ENCODE results near the gene MAML2. TPM values are rescaled to one million over a fixed set of nuclear protein-coding genes. Genes with fewer than 3 reads are reported as not detected.
A peak's percentile ranks its signal among the peaks of the same experiment; 100 is the strongest.

MAML2 gene
- total and polyA plus RNA-seq, 2 of the 13 experiments (the other 11 are each of a cell fraction or from before 2014, with no cell fraction given), result 2.3 to 25.9 TPM

DNA sequence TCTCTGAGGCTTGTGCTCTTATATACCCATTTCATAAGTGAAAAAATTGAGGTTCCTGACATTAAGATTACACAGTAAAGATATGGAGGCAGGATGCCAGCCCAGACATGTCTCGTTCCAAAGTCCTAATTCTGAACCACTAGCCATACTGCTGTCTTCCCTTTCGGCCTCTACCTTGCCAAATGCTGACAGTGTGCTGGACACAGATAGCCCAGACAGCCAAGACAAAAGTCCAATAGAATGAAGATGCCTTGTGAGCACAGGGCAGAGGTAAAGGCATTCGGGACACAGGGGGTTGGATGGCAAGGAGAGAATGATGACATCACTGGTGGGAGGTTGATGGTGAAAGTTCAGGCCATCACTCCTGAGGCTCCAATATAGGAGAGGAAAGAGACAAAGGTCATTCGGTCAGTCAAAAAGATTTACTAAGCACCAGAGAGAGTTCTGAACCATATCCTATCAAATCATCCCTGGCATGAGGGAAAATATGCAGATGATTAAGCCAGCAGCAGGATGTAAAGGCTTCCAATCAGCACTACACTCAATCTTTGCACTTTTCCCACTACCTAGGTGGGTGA lies 245.1 kb downstream of the MAML2 start (continued):
- TF ChIP-seq, protein P1, sequence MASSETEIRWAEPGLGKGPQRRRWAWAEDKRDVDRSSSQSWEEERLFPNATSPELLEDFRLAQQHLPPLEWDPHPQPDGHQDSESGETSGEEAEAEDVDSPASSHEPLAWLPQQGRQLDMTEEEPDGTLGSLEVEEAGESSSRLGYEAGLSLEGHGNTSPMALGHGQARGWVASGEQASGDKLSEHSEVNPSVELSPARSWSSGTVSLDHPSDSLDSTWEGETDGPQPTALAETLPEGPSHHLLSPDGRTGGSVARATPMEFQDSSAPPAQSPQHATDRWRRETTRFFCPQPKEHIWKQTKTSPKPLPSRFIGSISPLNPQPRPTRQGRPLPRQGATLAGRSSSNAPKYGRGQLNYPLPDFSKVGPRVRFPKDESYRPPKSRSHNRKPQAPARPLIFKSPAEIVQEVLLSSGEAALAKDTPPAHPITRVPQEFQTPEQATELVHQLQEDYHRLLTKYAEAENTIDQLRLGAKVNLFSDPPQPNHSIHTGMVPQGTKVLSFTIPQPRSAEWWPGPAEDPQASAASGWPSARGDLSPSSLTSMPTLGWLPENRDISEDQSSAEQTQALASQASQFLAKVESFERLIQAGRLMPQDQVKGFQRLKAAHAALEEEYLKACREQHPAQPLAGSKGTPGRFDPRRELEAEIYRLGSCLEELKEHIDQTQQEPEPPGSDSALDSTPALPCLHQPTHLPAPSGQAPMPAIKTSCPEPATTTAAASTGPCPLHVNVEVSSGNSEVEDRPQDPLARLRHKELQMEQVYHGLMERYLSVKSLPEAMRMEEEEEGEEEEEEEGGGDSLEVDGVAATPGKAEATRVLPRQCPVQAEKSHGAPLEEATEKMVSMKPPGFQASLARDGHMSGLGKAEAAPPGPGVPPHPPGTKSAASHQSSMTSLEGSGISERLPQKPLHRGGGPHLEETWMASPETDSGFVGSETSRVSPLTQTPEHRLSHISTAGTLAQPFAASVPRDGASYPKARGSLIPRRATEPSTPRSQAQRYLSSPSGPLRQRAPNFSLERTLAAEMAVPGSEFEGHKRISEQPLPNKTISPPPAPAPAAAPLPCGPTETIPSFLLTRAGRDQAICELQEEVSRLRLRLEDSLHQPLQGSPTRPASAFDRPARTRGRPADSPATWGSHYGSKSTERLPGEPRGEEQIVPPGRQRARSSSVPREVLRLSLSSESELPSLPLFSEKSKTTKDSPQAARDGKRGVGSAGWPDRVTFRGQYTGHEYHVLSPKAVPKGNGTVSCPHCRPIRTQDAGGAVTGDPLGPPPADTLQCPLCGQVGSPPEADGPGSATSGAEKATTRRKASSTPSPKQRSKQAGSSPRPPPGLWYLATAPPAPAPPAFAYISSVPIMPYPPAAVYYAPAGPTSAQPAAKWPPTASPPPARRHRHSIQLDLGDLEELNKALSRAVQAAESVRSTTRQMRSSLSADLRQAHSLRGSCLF (CRISPR knock-in tag; IDR thresholded peaks at IDR 0.05; ENCODE audit: borderline replicate concordance), result no peak
- TF ChIP-seq HMG20A (CRISPR knock-in tag; IDR thresholded peaks at IDR 0.05; ENCODE audit: borderline replicate concordance) (no peak), ZNF577 (CRISPR knock-in tag; IDR thresholded peaks at IDR 0.05; ENCODE audit: borderline replicate concordance, low read depth) (no peak), ZNF773 (CRISPR knock-in tag; IDR thresholded peaks at IDR 0.05; ENCODE audit: borderline replicate concordance) (no peak), TBL1XR1 (IDR thresholded peaks at IDR 0.05; ENCODE audit: borderline replicate concordance, low read length, partially characterized antibody) (no peak), AKAP8 (CRISPR knock-in tag; IDR thresholded peaks at IDR 0.05) (no peak), ERF (CRISPR knock-in tag; IDR thresholded peaks at IDR 0.05) (0 out of 2 replicates have a peak, but pooled peaks have one; percentile 23), LCORL (IDR thresholded peaks at IDR 0.05) (no peak), LCORL (CRISPR knock-in tag; IDR thresholded peaks at IDR 0.05) (no peak), PRPF4 (IDR thresholded peaks at IDR 0.05; ENCODE audit: low read depth, low read length, poor library complexity, severe bottlenecking) (no peak), ZMYM3 (CRISPR knock-in tag; IDR thresholded peaks at IDR 0.05) (peak; percentile 87), ATM (IDR thresholded peaks at IDR 0.05; ENCODE audit: borderline replicate concordance) (no peak), JUND (CRISPR knock-in tag; IDR thresholded peaks at IDR 0.05) (peak; percentile 51; the same call in 1 of the 2 replicates), SYNCRIP (IDR thresholded peaks at IDR 0.05; ENCODE audit: insufficient read depth, low read depth, low read length) (no peak)
- TF ChIP-seq, protein P2, sequence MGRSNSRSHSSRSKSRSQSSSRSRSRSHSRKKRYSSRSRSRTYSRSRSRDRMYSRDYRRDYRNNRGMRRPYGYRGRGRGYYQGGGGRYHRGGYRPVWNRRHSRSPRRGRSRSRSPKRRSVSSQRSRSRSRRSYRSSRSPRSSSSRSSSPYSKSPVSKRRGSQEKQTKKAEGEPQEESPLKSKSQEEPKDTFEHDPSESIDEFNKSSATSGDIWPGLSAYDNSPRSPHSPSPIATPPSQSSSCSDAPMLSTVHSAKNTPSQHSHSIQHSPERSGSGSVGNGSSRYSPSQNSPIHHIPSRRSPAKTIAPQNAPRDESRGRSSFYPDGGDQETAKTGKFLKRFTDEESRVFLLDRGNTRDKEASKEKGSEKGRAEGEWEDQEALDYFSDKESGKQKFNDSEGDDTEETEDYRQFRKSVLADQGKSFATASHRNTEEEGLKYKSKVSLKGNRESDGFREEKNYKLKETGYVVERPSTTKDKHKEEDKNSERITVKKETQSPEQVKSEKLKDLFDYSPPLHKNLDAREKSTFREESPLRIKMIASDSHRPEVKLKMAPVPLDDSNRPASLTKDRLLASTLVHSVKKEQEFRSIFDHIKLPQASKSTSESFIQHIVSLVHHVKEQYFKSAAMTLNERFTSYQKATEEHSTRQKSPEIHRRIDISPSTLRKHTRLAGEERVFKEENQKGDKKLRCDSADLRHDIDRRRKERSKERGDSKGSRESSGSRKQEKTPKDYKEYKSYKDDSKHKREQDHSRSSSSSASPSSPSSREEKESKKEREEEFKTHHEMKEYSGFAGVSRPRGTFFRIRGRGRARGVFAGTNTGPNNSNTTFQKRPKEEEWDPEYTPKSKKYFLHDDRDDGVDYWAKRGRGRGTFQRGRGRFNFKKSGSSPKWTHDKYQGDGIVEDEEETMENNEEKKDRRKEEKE (IDR thresholded peaks at IDR 0.05), result no peak
- TF ChIP-seq, protein P3, sequence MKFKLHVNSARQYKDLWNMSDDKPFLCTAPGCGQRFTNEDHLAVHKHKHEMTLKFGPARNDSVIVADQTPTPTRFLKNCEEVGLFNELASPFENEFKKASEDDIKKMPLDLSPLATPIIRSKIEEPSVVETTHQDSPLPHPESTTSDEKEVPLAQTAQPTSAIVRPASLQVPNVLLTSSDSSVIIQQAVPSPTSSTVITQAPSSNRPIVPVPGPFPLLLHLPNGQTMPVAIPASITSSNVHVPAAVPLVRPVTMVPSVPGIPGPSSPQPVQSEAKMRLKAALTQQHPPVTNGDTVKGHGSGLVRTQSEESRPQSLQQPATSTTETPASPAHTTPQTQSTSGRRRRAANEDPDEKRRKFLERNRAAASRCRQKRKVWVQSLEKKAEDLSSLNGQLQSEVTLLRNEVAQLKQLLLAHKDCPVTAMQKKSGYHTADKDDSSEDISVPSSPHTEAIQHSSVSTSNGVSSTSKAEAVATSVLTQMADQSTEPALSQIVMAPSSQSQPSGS (CRISPR knock-in tag; IDR thresholded peaks at IDR 0.05), result peak; percentile 62; the same call in 1 of the 2 replicates
- TF ChIP-seq, protein P4, sequence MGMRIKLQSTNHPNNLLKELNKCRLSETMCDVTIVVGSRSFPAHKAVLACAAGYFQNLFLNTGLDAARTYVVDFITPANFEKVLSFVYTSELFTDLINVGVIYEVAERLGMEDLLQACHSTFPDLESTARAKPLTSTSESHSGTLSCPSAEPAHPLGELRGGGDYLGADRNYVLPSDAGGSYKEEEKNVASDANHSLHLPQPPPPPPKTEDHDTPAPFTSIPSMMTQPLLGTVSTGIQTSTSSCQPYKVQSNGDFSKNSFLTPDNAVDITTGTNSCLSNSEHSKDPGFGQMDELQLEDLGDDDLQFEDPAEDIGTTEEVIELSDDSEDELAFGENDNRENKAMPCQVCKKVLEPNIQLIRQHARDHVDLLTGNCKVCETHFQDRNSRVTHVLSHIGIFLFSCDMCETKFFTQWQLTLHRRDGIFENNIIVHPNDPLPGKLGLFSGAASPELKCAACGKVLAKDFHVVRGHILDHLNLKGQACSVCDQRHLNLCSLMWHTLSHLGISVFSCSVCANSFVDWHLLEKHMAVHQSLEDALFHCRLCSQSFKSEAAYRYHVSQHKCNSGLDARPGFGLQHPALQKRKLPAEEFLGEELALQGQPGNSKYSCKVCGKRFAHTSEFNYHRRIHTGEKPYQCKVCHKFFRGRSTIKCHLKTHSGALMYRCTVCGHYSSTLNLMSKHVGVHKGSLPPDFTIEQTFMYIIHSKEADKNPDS (CRISPR knock-in tag; IDR thresholded peaks at IDR 0.05), result no peak
